Tibial artery (tissue), 4 donors: ENCODE measurements around the gene PNPLA7.
A peak's percentile ranks its signal among the peaks of the same experiment; 100 is the strongest.

Experiments
- DNase-seq, 2 donors: peaks; one replicate each; pipeline ENCODE4 v3.0.0-alpha.2; 2019
- H3K27ac ChIP-seq, 2 donors: fragments of 200-600 bp; sonication (generic) in 1 of 2; 1 replicate in 1 of 2; 2 replicates in 1 of 2; pipeline ENCODE4 v1.5.1; 2018 to 2019; ENCODE audit warnings: mild to moderate bottlenecking in 1 of 2
- H3K27me3 ChIP-seq, 2 donors: fragments of 200-600 bp; sonication (generic) in 1 of 2; one replicate each; pipeline versions ENCODE4 v1.5.1 to v1.6.0; 2016 to 2019
- H3K36me3 ChIP-seq, 3 donors: fragments of 200-600 bp; sonication (generic) in 2 of 3; one replicate each; pipeline ENCODE4 v1.5.1; 2016 to 2019; ENCODE audit warnings: mild to moderate bottlenecking in 2 of 3
- H3K4me1 ChIP-seq, 4 donors: fragments of 200-600 bp; sonication (generic) in 2 of 4; 1 replicate in 3 of 4; 2 replicates in 1 of 4; pipeline ENCODE4 v1.5.1; 2016 to 2019
- H3K4me3 ChIP-seq, 2 donors: fragments of 200-600 bp; sonication (generic) in 1 of 2; 1 replicate in 1 of 2; 2 replicates in 1 of 2; pipeline ENCODE4 v1.5.1; 2018 to 2019; ENCODE audit warnings: mild to moderate bottlenecking in 2 of 2
- H3K9me3 ChIP-seq, 3 donors: fragments of 200-600 bp; sonication (generic) in 1 of 3; one replicate each; pipeline ENCODE4 v1.5.1; 2016 to 2019
- intact Hi-C: fragments of 100-400 bp; cut with DNase I; formaldehyde crosslinking; loops from one replicate; pipeline ENCODE4 v1.15.0; 2023; ENCODE audit warnings: low total_unique reads
- TF ChIP-seq, protein P1 (sequence below), 2 experiments: fragments of 200-600 bp in 1 of 2; fragments of 450-650 bp in 1 of 2; IDR thresholded peaks; one replicate each; pipeline ENCODE4 v1.5.1; 2017 to 2019; ENCODE audit warnings: antibody characterized with exemption in 2 of 2, mild to moderate bottlenecking in 1 of 2, moderate library complexity in 1 of 2

The PNPLA7 gene

DNA sequence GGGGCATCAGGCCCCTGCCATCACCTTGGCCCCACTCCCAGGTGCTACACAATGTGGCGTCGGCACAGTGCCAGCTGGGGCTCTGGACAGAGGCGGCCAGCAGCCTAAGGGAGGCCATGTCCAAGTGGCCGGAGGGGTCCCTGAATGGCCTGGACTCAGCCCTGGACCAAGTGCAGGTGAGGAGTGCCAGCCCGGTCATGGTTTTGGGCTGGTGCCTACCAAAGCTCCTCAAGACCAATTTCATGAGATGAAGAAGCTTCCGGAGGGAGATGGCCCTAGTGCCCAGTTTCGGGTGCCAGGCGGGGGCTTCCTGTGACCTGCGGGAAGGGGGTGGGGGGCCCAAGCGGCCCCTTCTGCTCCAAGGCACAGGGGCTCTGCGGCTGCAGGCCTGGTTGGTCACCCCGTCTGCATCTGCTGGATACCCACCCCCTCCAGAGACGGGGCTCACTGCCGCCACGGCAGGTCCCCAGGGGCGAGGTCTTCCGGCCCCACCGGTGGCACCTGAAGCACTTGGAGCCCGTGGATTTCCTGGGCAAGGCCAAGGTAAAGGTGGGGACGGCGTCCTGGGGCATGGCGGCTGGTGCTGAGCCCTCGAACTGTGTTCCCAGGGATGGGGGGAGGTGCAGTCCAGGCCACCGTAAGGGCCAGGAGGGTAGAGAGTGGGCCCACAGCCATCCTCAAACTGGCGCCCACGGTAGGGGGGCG lies 121.2 kb downstream of the PNPLA7 start:
- Histone ChIP-seq H3K4me3 (no peak overlapping the region), H3K27ac (no peak overlapping the region), H3K4me1 (peaks cover 0 to 11% (median 4%) of the 10 kb centered on the region in 4 donors), H3K27me3 (peaks cover 0 to 30% of the 10 kb centered on the region in 2 donors), H3K9me3 (no peaks in the 10 kb centered on the region), H3K36me3 (no peaks in the 10 kb centered on the region)
- intact Hi-C loops, result no loop called here
- DNase-seq, result no peak
- TF ChIP-seq, protein P1, sequence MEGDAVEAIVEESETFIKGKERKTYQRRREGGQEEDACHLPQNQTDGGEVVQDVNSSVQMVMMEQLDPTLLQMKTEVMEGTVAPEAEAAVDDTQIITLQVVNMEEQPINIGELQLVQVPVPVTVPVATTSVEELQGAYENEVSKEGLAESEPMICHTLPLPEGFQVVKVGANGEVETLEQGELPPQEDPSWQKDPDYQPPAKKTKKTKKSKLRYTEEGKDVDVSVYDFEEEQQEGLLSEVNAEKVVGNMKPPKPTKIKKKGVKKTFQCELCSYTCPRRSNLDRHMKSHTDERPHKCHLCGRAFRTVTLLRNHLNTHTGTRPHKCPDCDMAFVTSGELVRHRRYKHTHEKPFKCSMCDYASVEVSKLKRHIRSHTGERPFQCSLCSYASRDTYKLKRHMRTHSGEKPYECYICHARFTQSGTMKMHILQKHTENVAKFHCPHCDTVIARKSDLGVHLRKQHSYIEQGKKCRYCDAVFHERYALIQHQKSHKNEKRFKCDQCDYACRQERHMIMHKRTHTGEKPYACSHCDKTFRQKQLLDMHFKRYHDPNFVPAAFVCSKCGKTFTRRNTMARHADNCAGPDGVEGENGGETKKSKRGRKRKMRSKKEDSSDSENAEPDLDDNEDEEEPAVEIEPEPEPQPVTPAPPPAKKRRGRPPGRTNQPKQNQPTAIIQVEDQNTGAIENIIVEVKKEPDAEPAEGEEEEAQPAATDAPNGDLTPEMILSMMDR (IDR thresholded peaks at IDR 0.05), result no peak

DNA sequence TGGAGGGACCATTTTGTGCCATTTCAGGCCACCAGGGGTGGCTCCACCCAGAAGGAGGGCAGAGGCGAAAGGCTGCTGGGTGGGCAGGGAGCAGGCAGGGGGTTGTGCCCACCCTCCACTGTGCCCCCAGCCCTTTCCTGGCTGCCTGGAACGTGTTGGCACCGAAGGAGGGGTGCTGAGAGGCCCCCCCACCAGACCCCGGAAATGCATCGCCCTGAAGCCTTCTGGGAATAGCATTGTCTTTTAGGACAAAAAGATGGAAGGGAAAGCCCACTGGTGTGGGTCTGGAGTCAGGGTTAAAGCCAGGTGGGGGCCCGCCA lies 121.9 kb downstream of the PNPLA7 start:
- Histone ChIP-seq H3K4me1 (peaks cover 0 to 18% (median 10%) of the 10 kb centered on the region in 4 donors), H3K4me3 (no peak overlapping the region), H3K36me3 (no peaks in the 10 kb centered on the region), H3K27me3 (peaks cover 0 to 25% of the 10 kb centered on the region in 2 donors), H3K9me3 (no peaks in the 10 kb centered on the region), H3K27ac (no peak overlapping the region)
- intact Hi-C loops, result no loop called here
- no peak for DNase-seq
- TF ChIP-seq, protein P1 (IDR thresholded peaks at IDR 0.05), result no peak

DNA sequence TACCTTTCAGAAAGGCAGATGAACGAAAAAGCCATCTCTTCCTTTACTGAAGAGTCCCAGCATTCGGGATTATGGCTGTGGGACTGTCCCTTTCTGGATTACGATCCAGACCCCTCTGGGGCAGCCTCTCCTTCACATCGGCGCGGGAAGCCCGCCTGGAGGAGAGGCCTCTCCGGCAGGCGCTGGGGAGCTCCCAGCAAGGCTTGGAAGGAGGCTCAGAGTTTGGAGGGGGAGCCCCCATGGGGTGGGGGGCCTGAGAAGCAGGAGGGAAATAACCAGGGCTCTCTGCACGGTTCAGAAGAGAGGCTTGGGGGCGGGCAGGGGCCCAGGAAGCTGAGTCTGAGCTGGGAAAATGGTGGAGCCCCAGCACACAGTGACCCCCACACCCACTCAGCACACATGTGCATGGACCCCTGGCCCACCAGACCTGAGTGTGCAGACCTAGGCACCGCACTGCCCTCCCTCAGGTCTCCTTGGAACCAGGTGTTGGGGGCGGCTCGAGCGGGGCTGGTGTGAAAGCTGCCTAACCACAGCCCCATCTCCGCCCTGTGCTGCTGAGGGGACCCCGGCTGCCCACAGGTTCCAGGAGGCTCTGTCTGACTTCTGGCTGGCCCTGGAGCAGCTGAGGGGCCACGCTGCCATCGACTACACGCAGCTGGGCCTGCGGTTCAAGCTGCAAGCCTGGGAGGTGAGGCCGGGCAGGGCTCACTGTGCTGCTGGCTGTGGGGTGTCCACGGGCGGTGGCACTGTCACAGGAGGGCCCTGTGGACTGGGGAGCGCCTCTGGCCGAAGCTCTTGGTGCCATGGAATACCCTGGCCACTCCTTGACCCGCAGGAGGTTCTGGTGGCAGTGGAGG lies 122.5 kb downstream of the PNPLA7 start:
- peaks cover 0 to 18% (median 10%) of the 10 kb centered on the region in 4 donors for H3K4me1 ChIP-seq
- no peak overlapping the region for H3K27ac ChIP-seq
- H3K4me3 ChIP-seq, result no peak overlapping the region
- H3K27me3 ChIP-seq, result peaks cover 0 to 24% of the 10 kb centered on the region in 2 donors
- TF ChIP-seq, protein P1 (IDR thresholded peaks at IDR 0.05), result no peak
- intact Hi-C loops, result no loop called here
- DNase-seq, result no peak
- H3K36me3 ChIP-seq, result no peaks in the 10 kb centered on the region
- no peaks in the 10 kb centered on the region for H3K9me3 ChIP-seq

DNA sequence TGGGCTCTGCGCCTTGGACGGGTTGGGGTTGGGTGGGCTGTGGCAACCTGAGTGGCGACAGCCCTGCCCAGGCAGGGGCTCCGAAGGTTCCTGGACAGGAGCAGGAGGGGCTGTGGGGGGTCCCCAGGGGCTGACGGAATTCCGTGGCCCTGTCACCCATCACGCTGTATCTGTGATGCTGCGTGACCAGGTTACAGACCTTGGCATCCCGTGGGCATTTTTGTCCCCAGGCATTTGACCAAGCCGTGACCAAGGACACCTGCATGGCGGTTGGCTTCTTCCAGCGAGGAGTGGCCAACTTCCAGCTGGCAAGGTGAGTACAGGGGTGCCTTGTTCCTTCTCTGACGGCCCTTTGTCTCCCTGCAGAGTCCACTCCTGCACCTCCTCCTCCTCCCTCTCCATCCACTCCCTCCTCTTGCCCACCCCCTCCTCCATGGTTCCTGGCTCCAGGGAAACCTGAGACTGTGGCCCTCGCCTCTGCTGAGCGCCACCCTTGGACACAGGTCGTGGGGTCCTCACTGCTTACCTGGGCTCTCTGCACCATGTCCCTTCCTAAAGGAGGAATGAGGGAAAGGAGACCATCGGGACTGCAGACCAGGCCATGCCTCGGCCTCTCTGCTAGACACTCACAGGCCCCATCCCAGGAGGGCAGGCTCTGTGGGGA lies 124.1 kb downstream of the PNPLA7 start:
- Histone ChIP-seq H3K4me3 (no peak overlapping the region), H3K36me3 (no peaks in the 10 kb centered on the region), H3K27me3 (peaks cover 0 to 21% of the 10 kb centered on the region in 2 donors), H3K4me1 (peaks cover 0 to 24% (median 19%) of the 10 kb centered on the region in 4 donors), H3K9me3 (no peaks in the 10 kb centered on the region), H3K27ac (no peak overlapping the region)
- no peak for DNase-seq
- intact Hi-C loops, result no loop called here
- TF ChIP-seq, protein P1 (IDR thresholded peaks at IDR 0.05), result no peak

DNA sequence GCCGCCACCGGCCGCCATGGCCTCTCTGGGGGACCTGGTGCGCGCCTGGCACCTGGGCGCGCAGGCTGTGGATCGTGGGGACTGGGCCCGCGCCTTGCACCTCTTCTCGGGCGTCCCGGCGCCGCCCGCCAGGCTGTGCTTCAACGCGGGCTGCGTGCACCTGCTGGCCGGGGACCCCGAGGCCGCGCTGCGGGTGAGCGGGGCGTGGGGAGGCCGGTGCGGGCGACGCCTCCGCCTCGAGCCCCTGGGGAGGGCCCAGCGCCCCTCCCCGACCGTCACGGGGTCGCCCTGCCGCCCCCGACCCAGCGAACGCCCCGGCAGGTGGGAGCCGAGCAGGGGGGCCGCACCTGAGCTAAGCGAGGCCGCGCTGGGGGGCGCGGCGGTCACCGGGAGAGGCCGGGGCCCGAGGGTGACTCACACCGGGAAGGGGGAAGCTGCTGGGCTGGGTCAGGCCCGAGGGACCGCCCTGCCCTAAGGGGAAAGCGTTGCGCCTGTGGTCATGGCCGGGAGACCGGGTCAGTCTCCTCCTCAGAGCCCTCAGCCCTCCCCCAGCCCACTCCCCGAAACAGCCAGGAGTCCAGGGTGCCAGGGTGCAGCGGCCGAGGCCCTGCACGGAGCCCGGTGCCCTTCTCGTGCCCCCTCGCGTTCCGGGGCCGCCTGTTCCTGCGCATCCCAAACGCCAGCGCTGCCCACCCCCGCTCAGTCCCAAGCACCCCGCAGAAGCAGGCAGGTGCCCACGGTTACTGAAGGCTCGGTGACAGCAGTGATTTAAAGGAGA lies 126.5 kb downstream of the PNPLA7 start:
- Histone ChIP-seq H3K4me3 (peak overlapping the region; percentile 72 to 83), H3K9me3 (no peaks in the 10 kb centered on the region), H3K27me3 (no peaks in the 10 kb centered on the region), H3K4me1 (peaks cover 0 to 23% (median 17%) of the 10 kb centered on the region in 4 donors), H3K27ac (peak overlapping the region; percentile 66), H3K36me3 (no peaks in the 10 kb centered on the region)
- TF ChIP-seq, protein P1 (IDR thresholded peaks at IDR 0.05), result no peak
- DNase-seq, result no peak
- intact Hi-C loops, result loop anchor here (5.0 kb wide), 1 partner anchor 536 kb away; the partner anchor contains the start of gene TRAF2
